Measurements from ENCODE around the gene PLEK2.

GRCh38 chr14:67426983-67427606 lies 15.1 kb upstream of the PLEK2 start:
- TF ChIP-seq, protein P1, sequence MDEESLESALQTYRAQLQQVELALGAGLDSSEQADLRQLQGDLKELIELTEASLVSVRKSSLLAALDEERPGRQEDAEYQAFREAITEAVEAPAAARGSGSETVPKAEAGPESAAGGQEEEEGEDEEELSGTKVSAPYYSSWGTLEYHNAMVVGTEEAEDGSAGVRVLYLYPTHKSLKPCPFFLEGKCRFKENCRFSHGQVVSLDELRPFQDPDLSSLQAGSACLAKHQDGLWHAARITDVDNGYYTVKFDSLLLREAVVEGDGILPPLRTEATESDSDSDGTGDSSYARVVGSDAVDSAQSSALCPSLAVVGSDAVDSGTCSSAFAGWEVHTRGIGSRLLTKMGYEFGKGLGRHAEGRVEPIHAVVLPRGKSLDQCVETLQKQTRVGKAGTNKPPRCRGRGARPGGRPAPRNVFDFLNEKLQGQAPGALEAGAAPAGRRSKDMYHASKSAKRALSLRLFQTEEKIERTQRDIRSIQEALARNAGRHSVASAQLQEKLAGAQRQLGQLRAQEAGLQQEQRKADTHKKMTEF (CRISPR knock-in tag; IDR thresholded peaks at IDR 0.05): no peak
- TF ChIP-seq SP1 (IDR thresholded peaks at IDR 0.05) (no peak), SP1 (CRISPR knock-in tag; IDR thresholded peaks at IDR 0.05) (no peak), ATF7 (IDR thresholded peaks at IDR 0.05) (no peak), ATF7 (CRISPR knock-in tag; IDR thresholded peaks at IDR 0.05) (no peak), ESRRA (CRISPR knock-in tag; IDR thresholded peaks at IDR 0.05; ENCODE audit: low read depth) (no peak), ZSCAN12 (CRISPR knock-in tag; IDR thresholded peaks at IDR 0.05) (no peak), CC2D1A (CRISPR knock-in tag; IDR thresholded peaks at IDR 0.05) (no peak), TAF1 (CRISPR knock-in tag; IDR thresholded peaks at IDR 0.05) (no peak)
